ENCODE data around the gene PTPRE.

PTPRE gene

DNA sequence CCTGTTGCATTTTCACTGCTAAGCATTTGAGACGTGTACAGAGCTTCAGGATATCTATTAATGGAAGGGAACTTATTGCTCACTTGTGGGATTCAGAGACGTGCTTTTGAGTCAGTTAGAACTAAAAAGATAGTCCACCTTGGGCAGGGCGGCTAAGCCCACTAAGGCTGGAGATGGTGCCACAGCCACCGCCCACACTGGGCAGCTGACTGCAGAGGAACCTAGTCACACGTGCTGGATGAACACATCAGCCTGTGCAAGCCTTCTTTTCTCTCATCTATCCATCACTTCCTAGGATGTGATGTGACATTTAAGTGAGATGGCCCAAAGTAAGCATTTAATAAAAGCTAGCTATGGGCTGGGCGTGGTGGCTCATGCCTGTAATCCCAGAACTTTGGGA is 78.0 kb downstream of the PTPRE start:
- no peak for DNase-seq

DNA sequence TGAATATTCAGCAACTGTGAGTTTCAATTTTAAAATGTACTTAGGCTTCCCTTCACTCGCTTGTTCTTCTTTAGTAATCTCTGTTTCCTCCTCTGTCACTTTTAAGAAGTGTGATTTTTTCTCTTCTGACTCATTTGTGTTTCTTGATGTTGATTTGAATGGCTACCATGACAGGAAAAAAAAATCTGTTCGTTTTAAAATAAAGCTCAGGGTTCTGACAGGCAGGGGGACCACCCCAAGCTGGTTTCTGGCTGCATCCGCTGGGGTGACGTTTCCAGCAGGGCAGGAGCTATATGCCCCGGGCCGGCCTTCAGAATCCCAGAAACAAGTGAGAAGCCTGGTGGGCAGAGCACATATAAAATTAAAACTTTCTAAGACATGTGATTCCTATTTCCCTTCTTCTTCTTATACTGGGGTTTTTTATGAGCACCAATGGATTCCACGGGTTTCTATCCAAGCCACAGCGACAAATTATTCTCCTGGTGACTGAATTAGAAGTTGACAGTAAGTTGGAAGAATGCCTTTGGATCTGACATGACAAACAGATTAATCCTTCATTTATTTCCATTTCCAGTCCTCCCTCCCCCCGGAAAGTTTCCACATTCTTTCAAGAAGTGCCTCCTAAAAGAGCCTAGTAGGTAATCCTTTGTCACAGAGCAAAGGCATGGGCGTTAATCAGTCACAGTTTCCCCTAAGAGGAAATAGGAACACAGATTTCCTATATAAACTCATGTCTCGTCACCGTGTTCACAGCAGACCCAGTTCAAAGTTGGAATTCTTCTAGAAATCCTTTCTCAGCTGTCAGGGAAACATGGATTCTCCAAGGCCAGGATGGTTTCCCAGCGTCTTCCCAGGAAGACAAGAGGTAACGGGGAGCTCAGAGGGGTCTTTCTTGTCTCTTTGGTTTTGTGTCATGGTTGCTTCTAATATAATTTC is 79.9 kb downstream of the PTPRE start:
- DNase-seq, result no peak

DNA sequence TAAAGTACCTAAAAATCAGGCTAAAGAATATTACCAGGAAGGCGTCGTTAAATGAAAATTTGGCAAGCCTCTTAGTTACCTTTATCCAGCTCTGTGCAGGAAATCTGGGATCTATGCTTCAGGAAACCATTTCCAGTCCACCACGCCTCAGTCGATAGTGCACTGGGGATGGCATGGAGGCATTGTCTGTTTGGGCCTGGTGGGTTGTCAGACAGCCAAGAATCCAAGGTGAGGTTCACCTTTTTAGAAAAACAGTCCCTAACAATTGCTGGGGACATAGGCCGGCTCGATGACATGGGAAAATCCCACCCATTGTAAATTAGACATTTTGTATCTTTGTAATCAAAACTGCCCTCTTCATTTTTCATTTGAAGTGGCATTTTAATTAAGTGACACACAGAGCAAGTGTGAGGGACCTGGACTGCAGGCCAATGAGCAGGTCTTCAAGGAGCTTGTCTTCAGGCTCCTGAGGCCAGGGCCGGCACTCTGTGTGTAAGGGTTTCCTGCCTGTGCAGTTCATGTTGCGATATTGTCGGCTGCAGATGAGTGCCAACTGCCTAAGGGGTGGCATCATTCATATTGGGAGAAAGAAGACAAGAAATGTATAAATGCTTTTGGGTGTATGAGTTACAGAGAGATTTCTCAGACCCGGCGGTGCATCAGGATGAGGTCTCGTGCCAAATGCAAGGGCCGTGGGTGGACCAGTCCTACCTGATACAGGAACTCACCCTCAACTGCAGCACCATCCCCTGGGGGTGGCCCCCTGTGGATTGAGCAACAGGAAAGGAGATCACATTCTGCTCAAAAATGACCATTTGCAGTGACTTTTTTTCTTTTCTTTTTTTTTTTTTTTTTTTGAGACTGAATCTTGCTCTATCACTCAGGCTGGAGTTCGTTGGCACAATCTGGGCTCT is 80.8 kb downstream of the PTPRE start:
- DNase-seq, result no peak

DNA sequence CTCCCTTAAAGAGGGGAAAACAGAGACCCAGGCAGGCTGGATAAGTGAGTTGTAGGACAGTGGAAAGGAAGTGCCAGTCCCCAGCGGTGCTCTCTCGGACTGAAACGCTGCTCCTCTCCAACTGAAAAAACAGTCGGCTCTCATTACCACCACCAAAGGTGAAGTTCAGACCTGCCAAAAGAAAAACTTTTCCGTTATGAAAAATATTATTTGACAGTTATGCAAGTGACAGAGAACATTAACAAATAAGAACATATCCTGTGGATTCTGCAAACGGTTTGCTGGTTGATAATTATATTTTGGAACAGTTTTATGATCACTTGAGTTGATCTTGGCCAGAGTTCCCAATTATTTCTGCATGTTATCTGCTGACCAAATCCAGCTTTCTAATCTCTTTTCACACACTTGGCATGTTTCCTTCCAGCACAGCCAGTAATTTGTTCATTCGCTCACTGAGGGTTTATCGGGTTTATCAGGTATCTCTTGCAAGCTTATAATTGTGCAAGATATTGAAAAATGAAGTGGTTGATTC is 82.6 kb downstream of the PTPRE start:
- DNase-seq, result no peak

DNA sequence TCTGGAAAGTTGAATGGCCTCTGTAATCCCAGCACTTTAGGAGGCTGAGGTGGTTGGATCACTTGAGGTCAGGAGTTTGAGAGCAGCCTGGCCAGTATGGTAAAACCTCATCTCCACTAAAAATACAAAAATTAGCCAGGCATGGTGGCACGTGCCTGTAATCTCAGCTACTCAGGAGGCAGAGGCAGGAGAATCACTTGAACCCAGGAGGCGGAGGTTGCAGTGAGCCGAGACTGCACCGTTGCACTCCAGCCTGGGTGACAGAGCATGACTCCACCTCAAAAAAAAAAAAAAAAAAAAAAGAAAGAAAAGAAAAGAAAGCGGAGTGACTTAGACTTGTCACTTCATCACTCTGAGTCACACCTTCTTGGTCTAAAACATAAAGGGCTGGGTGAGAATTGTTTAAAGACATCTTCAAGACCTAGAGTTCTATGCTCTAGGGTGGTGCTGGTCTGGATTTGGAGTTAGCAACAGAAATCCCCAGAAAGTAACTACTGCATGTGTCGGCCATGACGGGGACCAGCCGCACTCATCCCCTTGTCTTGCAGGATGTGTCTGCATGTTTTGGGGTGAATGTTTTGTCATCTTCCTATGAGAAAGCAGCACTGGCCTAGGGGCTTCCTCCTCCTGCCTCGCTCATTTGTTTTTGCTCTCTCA is 83.4 kb downstream of the PTPRE start:
- peak; percentile 41 for DNase-seq

DNA sequence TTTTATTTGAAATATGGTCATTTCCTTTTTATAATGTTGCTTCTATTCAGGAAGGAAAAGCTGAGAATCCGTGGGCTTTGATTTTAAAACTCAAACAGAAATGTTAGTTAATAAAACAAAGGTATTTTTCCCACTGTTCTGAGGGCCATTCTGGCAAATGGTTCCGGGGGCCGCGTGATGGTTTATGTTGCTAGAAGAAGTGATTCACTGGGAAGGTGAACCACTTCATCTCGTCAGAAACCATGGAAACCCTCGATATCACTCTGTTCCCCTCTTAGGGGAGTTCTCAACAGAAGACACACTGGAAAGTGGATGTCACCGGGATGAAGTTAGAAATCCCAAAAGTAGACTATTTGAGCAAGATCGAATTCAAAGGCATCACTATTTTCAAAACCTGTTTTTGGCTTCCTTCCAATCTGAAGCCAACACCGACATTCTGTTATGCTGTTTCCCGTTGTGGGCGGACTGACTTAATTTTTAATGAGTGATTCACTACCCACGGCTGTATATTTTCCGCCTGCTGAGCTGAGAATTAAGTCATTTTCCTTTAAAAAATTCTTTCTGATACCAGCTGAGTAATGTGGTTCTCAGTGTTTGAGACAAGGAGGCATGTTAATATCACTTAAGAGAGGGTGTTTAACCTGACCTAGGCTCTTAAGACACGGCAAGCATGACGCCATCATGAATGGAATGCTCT is 84.1 kb downstream of the PTPRE start:
- DNase-seq, result peak; percentile 68

DNA sequence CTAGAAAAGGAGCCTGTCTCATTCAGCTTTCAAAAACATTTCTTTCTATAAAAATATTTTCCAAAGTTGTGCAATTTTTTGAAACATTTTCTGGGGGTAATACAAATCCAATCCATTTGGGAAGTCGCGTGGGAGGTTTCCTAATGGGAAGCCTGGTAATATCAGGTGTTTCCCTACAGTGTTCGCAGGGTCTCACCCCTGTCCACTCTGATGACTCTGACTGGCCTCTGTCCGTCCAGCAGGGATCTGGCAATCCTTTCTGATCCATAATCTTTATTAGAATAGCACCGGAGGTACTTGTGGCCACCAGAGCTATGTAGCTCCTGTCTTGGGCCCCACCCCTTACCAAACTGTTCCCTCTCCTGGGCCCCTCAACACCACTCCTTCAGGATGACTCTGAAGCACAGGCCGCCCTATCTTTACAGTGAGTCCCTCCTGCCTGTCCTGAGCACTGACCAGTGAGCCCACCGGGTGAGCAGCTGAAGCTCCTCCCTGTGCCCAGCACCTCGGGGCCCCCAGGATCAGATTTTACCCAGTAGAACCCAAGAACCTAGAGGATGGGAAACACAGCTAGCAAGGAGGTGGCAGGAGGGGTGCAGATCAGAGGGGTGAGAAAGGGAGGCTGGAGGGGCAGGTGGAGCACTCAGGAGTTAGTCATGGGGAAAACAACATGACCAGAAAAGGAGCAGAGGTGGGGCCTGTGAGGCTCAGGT is 84.8 kb downstream of the PTPRE start:
- no peak for DNase-seq

DNA sequence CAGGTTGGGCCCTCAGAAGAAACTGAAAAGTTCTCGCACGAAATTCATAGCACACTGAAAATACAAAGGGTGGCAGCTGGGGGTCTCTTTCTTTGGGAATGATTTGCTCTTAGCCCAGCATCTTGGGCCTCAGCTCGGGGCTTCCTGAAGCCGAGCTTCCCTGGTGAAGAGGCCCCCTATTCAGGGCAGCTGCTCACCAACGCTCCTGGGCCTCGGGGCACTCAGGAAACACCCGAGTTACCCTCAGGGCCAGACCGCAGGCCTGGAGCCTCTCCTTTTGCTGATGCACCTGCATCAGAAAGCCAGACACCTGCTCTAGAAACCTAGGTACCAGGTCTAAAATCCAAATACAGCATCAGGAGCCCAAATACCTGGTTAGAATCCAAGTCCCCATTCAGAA is 85.5 kb downstream of the PTPRE start:
- no peak for DNase-seq

DNA sequence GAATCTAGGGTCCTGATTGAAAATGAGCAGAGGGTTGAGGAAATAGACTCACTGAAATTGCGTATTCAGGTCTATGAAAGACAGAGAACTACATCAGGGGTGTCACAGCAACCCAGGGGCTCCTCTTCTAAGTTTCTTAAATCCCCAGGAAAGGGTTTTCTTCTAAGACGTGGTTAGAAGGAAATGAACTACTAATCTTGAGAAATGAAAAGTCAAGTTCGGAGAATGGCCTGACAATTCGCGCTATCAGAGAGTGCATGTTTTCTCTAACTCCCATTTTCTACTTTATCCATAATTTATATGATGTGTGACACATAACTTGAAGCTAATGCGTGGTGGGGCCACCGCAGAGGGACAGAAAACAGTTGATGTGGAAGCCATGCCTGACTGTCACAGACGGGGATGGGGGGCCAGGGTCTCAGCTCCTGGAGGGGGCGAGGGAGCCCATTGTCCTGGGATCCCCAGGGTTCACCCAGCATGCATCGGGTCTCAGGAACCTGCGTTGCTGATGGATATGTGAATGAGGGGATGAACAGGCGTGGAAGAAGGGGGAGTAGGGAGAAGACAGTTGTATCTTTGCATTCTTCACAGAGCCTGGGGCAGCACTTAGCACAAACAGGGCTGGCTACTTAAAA is 86.3 kb downstream of the PTPRE start:
- DNase-seq, result no peak

DNA sequence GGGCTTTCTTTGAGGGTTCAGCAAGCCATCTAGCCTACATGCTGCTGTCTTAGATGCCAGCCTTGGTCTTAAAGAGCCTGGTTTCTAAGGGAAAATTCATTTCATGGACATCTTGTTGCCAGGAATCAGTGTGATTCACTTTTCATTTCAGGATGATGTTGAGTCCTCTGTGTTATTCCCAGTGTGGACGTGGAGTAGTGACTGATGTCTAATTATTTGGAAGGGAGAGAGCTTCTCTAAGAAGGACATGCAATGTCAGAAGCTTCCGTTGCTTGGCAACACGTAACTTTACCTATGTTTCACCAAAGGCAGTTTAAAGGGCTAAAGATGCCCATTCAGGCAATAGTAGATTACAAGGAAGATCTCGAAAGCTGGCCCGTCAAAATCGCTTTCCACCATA is 89.0 kb downstream of the PTPRE start:
- DNase-seq, result no peak

DNA sequence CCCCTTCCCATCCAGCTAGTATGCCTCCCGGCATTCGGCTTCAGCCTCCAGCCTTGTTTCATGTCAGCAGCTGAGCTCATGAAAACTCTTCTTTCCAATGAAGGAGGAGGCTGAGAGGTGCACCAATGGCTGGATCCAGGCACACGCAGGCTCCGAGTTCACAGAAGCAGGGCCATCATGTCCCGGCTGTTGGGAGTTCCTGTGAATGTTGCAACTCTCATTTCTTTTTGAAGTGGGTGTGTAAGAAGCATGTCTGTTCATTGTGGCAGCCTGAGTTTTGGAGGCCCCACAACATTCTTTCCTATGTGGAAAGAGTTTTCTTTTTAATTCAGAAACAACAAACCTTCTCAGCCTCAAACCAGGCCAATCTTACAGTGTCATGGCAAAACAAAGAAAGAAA is 89.7 kb downstream of the PTPRE start:
- DNase-seq, result no peak

DNA sequence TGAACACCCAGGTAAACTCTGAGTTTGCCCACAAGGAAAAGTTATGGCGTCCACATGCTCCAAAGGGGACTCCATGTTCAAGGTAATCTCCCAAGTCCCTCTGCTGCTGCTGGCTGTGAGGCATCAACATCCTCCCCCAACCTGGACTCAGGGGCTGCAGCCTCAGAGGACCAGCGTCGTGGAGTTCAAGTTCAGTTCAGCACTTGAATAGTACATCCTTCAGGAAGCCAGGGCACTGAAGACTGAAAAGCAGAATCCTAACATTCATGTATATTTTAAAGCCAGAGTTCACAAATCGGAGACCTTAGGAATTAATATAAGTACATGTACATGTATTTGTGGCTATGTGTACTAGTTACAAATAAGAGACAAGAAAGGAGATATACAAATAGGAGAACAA is 90.4 kb downstream of the PTPRE start:
- DNase-seq, result no peak

DNA sequence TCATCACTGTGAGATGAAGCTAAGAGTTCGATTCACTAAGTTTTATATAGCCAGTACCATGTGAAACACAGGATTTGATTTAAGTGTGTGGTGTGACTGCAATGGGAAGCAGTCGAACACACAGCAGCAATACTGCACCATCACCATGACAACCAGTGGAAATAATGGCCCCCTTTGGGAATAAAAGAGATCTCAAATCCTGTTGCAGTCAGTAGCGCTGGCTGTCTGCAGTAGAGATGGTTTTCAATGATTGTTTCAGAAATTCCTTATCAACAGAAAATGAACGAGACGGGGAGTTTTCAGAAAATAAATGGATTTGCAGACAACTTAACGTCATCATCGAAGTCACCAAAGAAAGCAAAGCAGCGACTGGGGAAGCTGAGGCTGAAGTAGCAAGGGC is 91.0 kb downstream of the PTPRE start:
- DNase-seq, result no peak

DNA sequence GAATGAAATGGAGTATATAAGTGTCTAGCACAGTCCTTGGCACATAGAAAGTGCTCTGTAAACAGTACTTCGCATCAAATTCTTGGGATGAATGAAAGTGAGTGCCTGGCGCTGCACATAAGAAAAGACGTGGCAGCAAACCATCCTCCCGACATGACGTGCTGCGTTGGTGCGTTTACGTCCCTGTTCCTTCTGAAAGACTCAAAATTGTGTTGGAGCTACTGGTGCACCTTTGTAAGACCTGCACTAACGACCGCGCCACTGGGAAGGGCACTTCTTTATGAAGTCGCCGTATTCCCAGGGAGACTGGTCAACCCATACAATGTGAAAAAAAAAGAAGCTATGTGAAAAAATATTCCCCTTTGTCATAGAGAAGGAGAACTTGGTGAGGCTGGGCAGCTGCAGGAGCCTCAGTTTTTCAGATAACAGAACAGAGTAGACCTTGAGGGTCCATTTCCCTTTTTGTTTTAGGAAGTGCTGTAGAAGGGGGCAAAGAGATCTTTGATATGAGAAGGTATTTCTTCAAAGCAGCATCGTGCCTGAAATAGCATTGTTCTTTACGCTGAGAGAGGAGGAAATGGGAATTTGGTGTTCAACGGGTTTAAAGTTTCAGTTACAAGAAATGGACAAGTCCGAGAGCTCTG is 91.7 kb downstream of the PTPRE start:
- no peak for DNase-seq

DNA sequence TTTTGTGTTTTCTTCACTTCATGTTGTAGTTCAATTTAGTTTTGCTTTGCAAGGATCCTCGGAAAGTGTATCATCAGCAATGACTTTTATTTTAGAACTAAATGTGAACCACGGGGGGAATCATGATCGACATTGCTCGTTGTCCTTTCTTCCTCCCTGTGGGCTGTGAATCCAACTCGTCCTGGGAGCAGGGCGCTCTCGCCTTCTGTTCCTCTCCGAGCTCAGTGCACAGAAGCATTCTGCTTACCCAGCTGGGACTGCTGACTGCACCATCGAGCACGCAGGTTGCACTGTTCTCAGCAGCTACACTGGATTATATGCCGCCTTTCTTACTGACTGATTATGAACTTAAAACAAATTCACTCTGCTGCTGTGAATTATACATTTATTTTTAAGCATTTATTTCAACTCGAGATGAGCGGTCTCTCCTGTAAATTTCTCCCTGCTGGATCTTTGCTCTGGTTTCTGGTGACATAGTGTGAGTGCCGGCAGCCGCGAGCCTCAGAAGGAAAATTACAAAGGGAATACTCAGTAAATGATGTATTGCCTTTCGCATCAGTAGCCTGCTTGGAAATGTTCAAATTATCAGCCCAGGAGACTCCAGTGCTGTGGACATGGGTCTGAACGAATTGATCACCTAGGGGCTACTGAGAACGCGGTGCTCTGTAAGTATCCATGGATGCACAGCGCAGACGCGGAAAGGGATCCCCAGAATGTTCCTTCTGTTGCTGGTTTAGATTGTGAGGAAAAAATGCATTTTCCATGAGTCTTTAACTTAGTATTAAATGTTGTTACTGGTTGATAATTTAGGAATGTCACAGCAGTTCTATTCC is 92.6 kb downstream of the PTPRE start:
- DNase-seq, result no peak

DNA sequence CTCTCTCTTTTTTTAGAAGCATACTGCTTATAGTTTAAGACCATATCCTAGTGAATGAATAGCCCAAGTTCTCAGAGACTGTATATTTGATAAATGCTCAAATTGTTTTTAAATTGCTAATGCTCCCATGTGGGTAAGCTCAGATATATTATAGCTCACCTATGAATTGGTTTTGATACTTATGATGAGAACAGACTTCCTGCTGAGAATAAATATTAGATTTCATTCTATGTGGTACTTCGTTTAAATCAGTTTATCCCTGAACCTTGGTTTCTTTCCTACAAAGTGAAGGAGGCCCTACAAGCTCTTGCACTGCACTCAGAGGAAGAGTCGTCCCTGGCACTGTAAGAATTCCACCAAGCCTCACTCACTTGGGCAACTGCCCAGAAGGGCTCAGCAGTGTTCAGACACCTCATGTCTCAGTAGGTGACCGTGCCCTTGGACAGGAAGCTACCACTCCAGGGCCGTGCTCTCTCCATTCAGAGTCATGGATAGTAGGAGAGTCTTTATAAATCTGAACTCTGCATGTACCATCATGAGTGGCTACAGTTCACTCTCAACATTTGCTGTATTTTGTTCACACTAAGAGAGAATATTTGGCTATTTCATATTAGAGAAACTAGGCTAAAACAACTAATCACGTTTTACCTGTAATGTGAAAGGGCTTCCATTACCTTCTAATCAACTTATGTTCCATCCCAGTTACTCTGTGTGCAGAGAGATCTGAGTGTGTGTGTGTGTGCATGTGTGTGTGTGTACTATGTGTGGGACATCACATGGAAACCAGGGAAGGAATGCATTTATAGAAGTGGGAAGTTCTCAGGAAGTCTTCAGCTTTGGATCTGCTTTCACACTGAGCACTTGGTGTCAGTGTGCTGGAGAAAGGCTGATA is 93.8 kb downstream of the PTPRE start:
- no peak for DNase-seq

DNA sequence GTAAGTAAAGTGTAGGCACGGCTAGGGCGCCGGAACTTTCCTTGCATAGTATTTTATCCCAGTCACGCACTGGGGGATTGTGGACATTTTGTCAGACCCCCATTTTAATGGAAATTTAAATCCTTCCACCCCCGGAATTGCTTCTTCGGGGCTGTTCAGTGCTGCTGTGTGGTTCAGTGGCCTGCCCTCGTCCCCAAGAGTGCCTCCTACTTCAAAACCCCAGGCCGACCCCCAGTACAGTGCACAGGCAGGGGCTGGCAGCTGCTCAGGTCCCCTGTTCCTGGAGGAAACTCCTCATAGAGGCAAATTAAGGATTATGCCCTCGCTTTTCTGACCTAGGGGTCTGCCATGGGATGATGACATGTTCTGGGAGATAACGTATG is 94.5 kb downstream of the PTPRE start:
- no peak for DNase-seq

DNA sequence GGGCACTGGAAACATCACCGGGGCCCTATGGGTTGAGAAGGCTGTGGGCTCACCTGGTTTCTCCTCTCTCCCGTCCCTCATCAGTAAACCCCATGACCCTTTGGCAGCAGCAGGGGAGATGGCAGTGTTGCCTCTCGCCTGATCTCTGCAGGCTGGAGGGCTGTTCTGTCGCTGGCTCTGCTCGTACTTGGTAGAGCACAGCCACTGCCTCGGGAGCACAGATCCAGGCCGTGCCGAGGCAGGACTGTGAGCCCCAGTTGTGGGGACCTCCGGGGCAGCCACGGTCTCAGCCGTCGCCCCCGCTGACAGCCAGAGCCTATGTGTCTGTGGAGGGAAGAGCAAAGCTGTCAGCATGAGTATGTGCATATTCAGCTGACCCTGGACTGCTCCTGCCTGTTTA is 94.9 kb downstream of the PTPRE start:
- DNase-seq, result no peak

DNA sequence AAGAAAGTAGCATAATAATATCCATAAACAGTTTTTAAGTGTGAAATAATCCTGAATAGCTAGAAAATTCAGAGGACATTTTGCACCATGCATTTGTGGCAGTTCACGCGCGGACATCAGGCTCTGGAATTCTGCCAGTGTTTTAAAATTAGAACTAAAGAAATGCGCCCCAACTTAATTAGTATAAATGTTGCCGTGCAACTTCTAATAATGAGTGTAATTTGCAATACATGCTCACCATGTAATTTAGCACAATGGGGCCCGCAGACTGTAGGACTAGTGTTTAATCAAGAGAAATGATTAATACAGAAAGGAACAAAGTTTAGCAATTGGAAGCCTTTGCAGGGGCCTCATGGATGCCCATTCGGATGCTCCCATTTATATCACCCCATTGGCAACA is 96.6 kb downstream of the PTPRE start:
- DNase-seq, result no peak

Measured in activated naive CD4-positive, alpha-beta T cell treated with Interleukin-2 at 50 U/mL for 16 hours (primary cell).